DOHH2 (cell line): ENCODE results near the gene AVPR2.
A peak's percentile ranks its signal among the peaks of the same experiment; 100 is the strongest.

Experiments used
- H3F3A ChIP-seq: fragments of 200-600 bp; sonication (generic), shearing (Covaris generic); 2 replicates; pipeline ENCODE4 v1.6.0; 2016; ENCODE audit warnings: antibody characterized with exemption, mild to moderate bottlenecking; ENCODE audit not compliant: control insufficient read depth, insufficient read depth
- H3K27ac ChIP-seq: fragments of 200-600 bp; sonication (generic); 2 replicates; pipeline ENCODE4 v1.5.1; 2014; ENCODE audit warnings: low read depth, mild to moderate bottlenecking, low read length, moderate library complexity
- H3K27me3 ChIP-seq: fragments of 200-600 bp; sonication (generic); 2 replicates; pipeline ENCODE4 v1.6.1; 2014; ENCODE audit warnings: mild to moderate bottlenecking, low read length, mixed read lengths; ENCODE audit not compliant: control insufficient read depth
- H3K36me3 ChIP-seq: fragments of 200-600 bp; sonication (generic); 2 replicates; pipeline ENCODE4 v1.6.1; 2014; ENCODE audit warnings: mild to moderate bottlenecking, low read length, moderate library complexity, mixed read lengths; ENCODE audit not compliant: control insufficient read depth
- H3K4me1 ChIP-seq: fragments of 200-600 bp; sonication (generic); 2 replicates; pipeline ENCODE4 v1.6.1; 2014; ENCODE audit warnings: mild to moderate bottlenecking, low read length, mixed read lengths; ENCODE audit not compliant: control insufficient read depth
- H3K4me2 ChIP-seq: fragments of 200-600 bp; sonication (generic); 2 replicates; pipeline ENCODE4 v1.6.0; 2014; ENCODE audit warnings: mild to moderate bottlenecking, low read length, moderate library complexity
- H3K4me3 ChIP-seq: fragments of 200-600 bp; sonication (generic); 2 replicates; pipeline ENCODE4 v1.5.1; 2014; ENCODE audit warnings: mild to moderate bottlenecking, low read length, mixed read lengths
- H3K79me2 ChIP-seq: fragments of 200-600 bp; sonication (generic); 2 replicates; pipeline ENCODE4 v1.6.1; 2014; ENCODE audit warnings: mild to moderate bottlenecking, low read length, mixed read lengths; ENCODE audit not compliant: control insufficient read depth
- H3K9me2 ChIP-seq: fragments of 200-600 bp; sonication (generic); replicated peaks from 2 replicates; pipeline ENCODE4 v1.6.1; 2014; ENCODE audit warnings: mild to moderate bottlenecking, low read length, mixed read lengths; ENCODE audit not compliant: control insufficient read depth
- H3K9me3 ChIP-seq: fragments of 200-600 bp; sonication (generic); 2 replicates; pipeline ENCODE4 v1.6.1; 2014; ENCODE audit warnings: antibody characterized with exemption, low read length, mixed read lengths; ENCODE audit not compliant: control insufficient read depth, insufficient read depth
- H4K20me1 ChIP-seq: fragments of 200-600 bp; sonication (generic); 2 replicates; pipeline ENCODE4 v1.6.0; 2014; ENCODE audit warnings: low read depth, mild to moderate bottlenecking, antibody characterized with exemption, low read length, moderate library complexity; ENCODE audit not compliant: control insufficient read depth, insufficient read depth
- CTCF ChIP-seq: fragments of 200-600 bp; sonication (generic); IDR thresholded peaks from one replicate; pipeline ENCODE4 v1.5.1; 2014; ENCODE audit warnings: antibody characterized with exemption, mild to moderate bottlenecking, low read depth, low read length; ENCODE audit not compliant: poor library complexity, severe bottlenecking
- EZH2phosphoT487 ChIP-seq: fragments of 200-600 bp; sonication (generic); IDR thresholded peaks from 2 replicates; pipeline ENCODE4 v1.6.1; 2017; ENCODE audit warnings: borderline replicate concordance, mild to moderate bottlenecking, antibody characterized with exemption, low read length, moderate library complexity, mixed read lengths

Gene AVPR2

DNA sequence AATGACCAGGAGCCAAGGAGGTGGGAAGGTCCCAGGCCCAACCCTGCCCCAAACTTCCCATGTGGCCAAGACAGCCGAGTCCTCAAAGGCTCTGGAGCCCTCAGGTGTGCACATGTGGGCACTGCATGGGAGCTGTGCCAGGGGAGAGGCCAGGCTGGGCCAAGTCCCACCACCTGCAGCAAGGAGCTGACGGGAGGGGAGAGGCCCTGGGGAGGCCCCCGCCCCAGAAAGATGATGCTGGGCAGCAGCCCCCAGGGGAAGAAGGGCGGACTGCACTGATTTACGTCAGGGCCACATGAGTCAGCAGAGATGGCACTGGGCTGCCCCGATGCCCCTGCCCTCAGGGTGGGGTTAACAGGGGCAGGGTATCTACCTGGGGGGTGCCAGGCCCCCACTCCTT, 19.9 kb upstream of the AVPR2 start:
- H3K4me2 ChIP-seq = no peak overlapping the region
- H3K79me2 ChIP-seq = no peaks in the 10 kb centered on the region
- no peaks in the 10 kb centered on the region for H3K36me3 ChIP-seq
- H3K4me3 ChIP-seq = no peak overlapping the region
- no peak for TF ChIP-seq EZH2phosphoT487
- peak; percentile 19 for TF ChIP-seq CTCF
- peaks cover 17% of the 10 kb centered on the region for H3K4me1 ChIP-seq
- no peaks in the 10 kb centered on the region for H3F3A ChIP-seq
- no peaks in the 10 kb centered on the region for H3K9me2 ChIP-seq
- no peak overlapping the region for H3K27ac ChIP-seq
- H4K20me1 ChIP-seq = no peaks in the 10 kb centered on the region
- H3K27me3 ChIP-seq = peaks cover 38% of the 10 kb centered on the region
- no peaks in the 10 kb centered on the region for H3K9me3 ChIP-seq

GRCh38 chrX:153885208-153885787, 19.2 kb upstream of the AVPR2 start:
- H3K79me2 ChIP-seq = no peaks in the 10 kb centered on the region
- no peak overlapping the region for H3K4me3 ChIP-seq
- peaks cover 38% of the 10 kb centered on the region for H3K27me3 ChIP-seq
- no peak for TF ChIP-seq CTCF
- TF ChIP-seq EZH2phosphoT487 = no peak
- H3K9me3 ChIP-seq = no peaks in the 10 kb centered on the region
- H4K20me1 ChIP-seq = no peaks in the 10 kb centered on the region
- H3K36me3 ChIP-seq = no peaks in the 10 kb centered on the region
- peaks cover 17% of the 10 kb centered on the region for H3K4me1 ChIP-seq
- H3F3A ChIP-seq = no peaks in the 10 kb centered on the region
- no peaks in the 10 kb centered on the region for H3K9me2 ChIP-seq
- peak overlapping the region; percentile 31; the same call in 1 of the 2 replicates for H3K4me2 ChIP-seq
- H3K27ac ChIP-seq = no peak overlapping the region

DNA sequence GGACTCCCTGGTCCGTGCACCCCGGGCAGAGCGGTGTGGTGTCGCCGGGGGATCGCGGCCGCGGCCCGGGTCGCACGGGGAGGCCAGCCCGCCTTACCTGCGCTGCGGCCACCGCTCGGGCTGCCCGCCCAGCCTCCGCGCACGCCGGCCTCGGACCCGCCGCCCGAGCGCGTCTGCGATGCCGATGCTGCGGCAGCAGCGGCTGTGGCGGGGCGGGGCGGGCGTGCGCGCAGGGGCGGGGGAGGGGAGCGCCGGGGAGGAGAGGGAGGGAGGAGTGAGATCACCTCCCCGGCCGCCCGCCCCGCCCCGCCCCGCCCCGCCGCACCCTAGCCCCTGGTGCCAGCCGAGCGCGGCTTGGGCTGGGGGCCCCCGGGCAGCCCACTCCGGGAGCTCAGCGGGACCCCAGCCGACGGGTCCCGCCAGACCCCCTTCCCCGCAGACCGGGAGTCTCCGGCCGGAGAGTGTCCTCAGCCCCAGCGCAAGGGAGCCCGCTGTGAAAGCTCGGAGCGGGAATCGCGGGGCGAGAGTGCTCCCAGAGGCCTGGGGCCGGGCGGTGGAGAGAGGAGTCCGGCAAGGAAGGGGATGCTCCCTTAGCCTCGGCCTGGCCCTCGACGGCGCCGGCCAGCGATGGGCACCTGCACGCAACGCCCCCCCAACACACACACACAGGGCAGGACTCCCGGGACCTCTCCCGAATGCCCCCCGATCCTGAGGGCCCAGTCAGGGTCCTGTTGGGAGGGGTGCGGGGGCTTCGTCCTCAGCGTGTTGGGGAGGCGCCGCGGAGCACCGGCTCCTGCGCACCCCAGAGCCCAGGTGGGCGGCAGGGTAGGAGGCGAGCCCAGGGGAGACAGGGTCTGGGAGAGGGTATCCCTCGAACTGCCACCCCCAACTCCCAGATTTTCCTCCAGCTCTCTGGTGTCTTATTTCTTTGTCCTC, 18.2 kb upstream of the AVPR2 start, which contains the start of gene L1CAM:
TSS of gene L1CAM (minus strand) at position 206 of the 936 bp plus-strand sequence. CDS start 10,337 bp downstream, outside the sequence.
- Histone ChIP-seq H3K4me3 (no peak within 1 kb of the TSS), H3F3A (no peaks in the 10 kb centered on the region), H3K9me2 (no peaks in the 10 kb centered on the region), H3K4me1 (peaks cover 17% of the 10 kb centered on the region), H3K9me3 (no peaks in the 10 kb centered on the region), H3K79me2 (no peaks in the 10 kb centered on the region), H3K27ac (no peak within 1 kb of the TSS), H3K36me3 (no peaks in the 10 kb centered on the region), H3K27me3 (peaks cover 40% of the 10 kb centered on the region), H3K4me2 (peak within 1 kb of the TSS; percentile 31; the same call in 1 of the 2 replicates), H4K20me1 (no peaks in the 10 kb centered on the region)
- TF ChIP-seq CTCF (no peak), EZH2phosphoT487 (no peak)
